H9 (cell line): ENCODE data around the gene LGMN. TPM values are rescaled to one million over a fixed set of nuclear protein-coding genes. Genes with fewer than 3 reads are reported as not detected.

Source experiments
- DNase-seq: peaks from one replicate; pipeline ENCODE4 v3.0.0-alpha.2; 2017
- H2AFZ ChIP-seq: one replicate; pipeline ENCODE4 v1.6.1; 2013; ENCODE audit warnings: mild to moderate bottlenecking, low read length, control low read depth, moderate library complexity
- H2AK5ac ChIP-seq: 2 replicates; pipeline ENCODE4 v1.6.1; 2013; ENCODE audit warnings: low read length, control low read depth, mixed read lengths; ENCODE audit not compliant: insufficient read length
- H2BK120ac ChIP-seq: one replicate; pipeline ENCODE4 v1.6.1; 2013; ENCODE audit warnings: low read depth, mild to moderate bottlenecking, low read length, control low read depth, inconsistent platforms; ENCODE audit not compliant: poor library complexity, severe bottlenecking
- H2BK12ac ChIP-seq: 2 replicates; pipeline ENCODE4 v1.6.1; 2013; ENCODE audit warnings: low read length, control low read depth, mixed read lengths, low read depth; ENCODE audit not compliant: insufficient read length
- H2BK15ac ChIP-seq: 2 replicates; pipeline ENCODE4 v1.6.1; 2013; ENCODE audit warnings: low read depth, low read length, control low read depth
- H2BK20ac ChIP-seq: one replicate; pipeline ENCODE4 v1.6.1; 2013; ENCODE audit warnings: low read depth, mild to moderate bottlenecking, low read length, control low read depth, inconsistent platforms; ENCODE audit not compliant: poor library complexity, severe bottlenecking
- H2BK5ac ChIP-seq: 2 replicates; pipeline ENCODE4 v1.6.1; 2013; ENCODE audit warnings: low read length, control low read depth, mixed read lengths; ENCODE audit not compliant: insufficient read length
- H3K14ac ChIP-seq: 2 replicates; pipeline ENCODE4 v1.6.1; 2013; ENCODE audit warnings: low read length, control low read depth; ENCODE audit not compliant: insufficient read depth
- H3K18ac ChIP-seq: 2 replicates; pipeline ENCODE4 v1.6.1; 2013; ENCODE audit warnings: low read depth, mild to moderate bottlenecking, mixed read lengths, low read length, control low read depth; ENCODE audit not compliant: insufficient read length
- H3K23ac ChIP-seq: 2 replicates; pipeline ENCODE4 v1.6.1; 2013; ENCODE audit warnings: low read length, control low read depth, mixed read lengths, low read depth; ENCODE audit not compliant: insufficient read length
- H3K23me2 ChIP-seq: 2 replicates; pipeline ENCODE4 v1.6.1; 2013; ENCODE audit warnings: low read depth, mild to moderate bottlenecking, mixed read lengths, low read length, control low read depth; ENCODE audit not compliant: insufficient read length, poor library complexity, severe bottlenecking
- H3K27ac ChIP-seq: 2 replicates; pipeline ENCODE4 v1.5.1; 2013; ENCODE audit warnings: low read length, control low read depth, mixed read lengths, low read depth; ENCODE audit not compliant: insufficient read length
- H3K27me3 ChIP-seq: 2 replicates; pipeline ENCODE4 v1.6.1; 2013; ENCODE audit warnings: low read length, control low read depth, inconsistent platforms; ENCODE audit not compliant: insufficient read depth
- H3K4ac ChIP-seq: 2 replicates; pipeline ENCODE4 v1.6.1; 2013; ENCODE audit warnings: low read depth, mild to moderate bottlenecking, control low read depth, inconsistent platforms, low read length, moderate library complexity
- H3K4me1 ChIP-seq: 2 replicates; pipeline ENCODE4 v1.6.1; 2013; ENCODE audit warnings: low read length, control low read depth, inconsistent platforms; ENCODE audit not compliant: insufficient read depth
- H3K4me2 ChIP-seq: 2 replicates; pipeline ENCODE4 v1.6.1; 2013; ENCODE audit warnings: low read length, control low read depth, mixed read lengths; ENCODE audit not compliant: insufficient read length, insufficient read depth
- H3K56ac ChIP-seq: 2 replicates; pipeline ENCODE4 v1.6.1; 2013; ENCODE audit warnings: low read depth, mild to moderate bottlenecking, mixed read lengths, low read length, control low read depth; ENCODE audit not compliant: insufficient read length
- H3K79me1 ChIP-seq: 2 replicates; pipeline ENCODE4 v1.6.1; 2013; ENCODE audit warnings: low read depth, mild to moderate bottlenecking, moderate library complexity, low read length, control low read depth, inconsistent platforms; ENCODE audit not compliant: insufficient read depth, poor library complexity, severe bottlenecking
- H3K79me2 ChIP-seq: 2 replicates; pipeline ENCODE4 v1.6.1; 2013; ENCODE audit warnings: low read length, control low read depth, inconsistent platforms; ENCODE audit not compliant: insufficient read depth
- H3K9ac ChIP-seq: 2 replicates; pipeline ENCODE4 v1.6.1; 2013; ENCODE audit warnings: low read length, control low read depth, mixed read lengths; ENCODE audit not compliant: insufficient read length; ENCODE audit errors: extremely low read depth
- H3K9me3 ChIP-seq: one replicate; pipeline ENCODE4 v1.6.1; 2013; ENCODE audit warnings: low read depth, low read length, inconsistent platforms; ENCODE audit not compliant: control insufficient read depth
- H3T11ph ChIP-seq: one replicate; pipeline ENCODE4 v1.6.1; 2013; ENCODE audit warnings: mild to moderate bottlenecking, low read length, control low read depth, inconsistent platforms
- H4K20me1 ChIP-seq: one replicate; pipeline ENCODE4 v1.6.1; 2013; ENCODE audit not compliant: control insufficient read depth, insufficient read length, insufficient read depth
- H4K5ac ChIP-seq: 2 replicates; pipeline ENCODE4 v1.6.1; 2013; ENCODE audit warnings: low read depth, mild to moderate bottlenecking, mixed read lengths, low read length, control low read depth; ENCODE audit not compliant: insufficient read length
- H4K8ac ChIP-seq: replicated peaks from 2 replicates; pipeline ENCODE4 v1.6.1; 2013; ENCODE audit warnings: low read length, control low read depth, mixed read lengths, low read depth; ENCODE audit not compliant: insufficient read length
- H4K91ac ChIP-seq: 2 replicates; pipeline ENCODE4 v1.6.1; 2013; ENCODE audit warnings: low read depth, mild to moderate bottlenecking, moderate library complexity, mixed read lengths, low read length, control low read depth; ENCODE audit not compliant: insufficient read length
- H3K27ac Mint-ChIP-seq, 3 experiments: 2 replicates in 2 of 3; 3 replicates in 1 of 3; pipeline ENCODE4 v1.8.0; 2020 to 2021; ENCODE audit warnings: mixed read lengths in 3 of 3, mild to moderate bottlenecking in 1 of 3, moderate library complexity in 1 of 3
- H3K27me3 Mint-ChIP-seq: 2 replicates; pipeline ENCODE4 v1.8.0; 2021; ENCODE audit warnings: low read depth, mild to moderate bottlenecking, moderate library complexity, mixed read lengths
- H3K36me3 Mint-ChIP-seq, 3 experiments: 2 replicates in 2 of 3; 3 replicates in 1 of 3; pipeline ENCODE4 v1.8.0; 2020 to 2021; ENCODE audit warnings: low read depth in 3 of 3, mixed read lengths in 3 of 3; ENCODE audit not compliant: insufficient read depth in 1 of 3
- H3K4me1 Mint-ChIP-seq, 2 experiments: 2 replicates each; pipeline ENCODE4 v1.8.0; 2020; ENCODE audit warnings: mixed read lengths in 2 of 2
- H3K4me3 Mint-ChIP-seq, 2 experiments: 2 replicates in 1 of 2; 3 replicates in 1 of 2; pipeline ENCODE4 v1.8.0; 2020 to 2021; ENCODE audit warnings: mild to moderate bottlenecking in 2 of 2, mixed read lengths in 2 of 2, moderate library complexity in 1 of 2
- H3K9me3 Mint-ChIP-seq, 2 experiments: 2 replicates in 1 of 2; 3 replicates in 1 of 2; pipeline ENCODE4 v1.8.0; 2020; ENCODE audit warnings: mild to moderate bottlenecking in 2 of 2, mixed read lengths in 2 of 2, moderate library complexity in 1 of 2
- CTCF ChIP-seq: fragments of 200-600 bp; sonication (generic); conservative IDR thresholded peaks from 3 replicates; pipeline ENCODE4 v1.8.0; 2021; ENCODE audit warnings: antibody characterized with exemption, mild to moderate bottlenecking
- WGBS: extraction: QIAGEN DNeasy Blood & Tissue Kit; methylation state at CpG from one replicate; pipeline ENCODE4 v1.1.7; 2013; ENCODE audit warnings: missing lambda C conversion rate, low lambda C conversion rate, mixed read lengths; ENCODE audit not compliant: insufficient read length; ENCODE audit errors: extremely low coverage; 5-methylcytosine and 5-hydroxymethylcytosine counted together
- total RNA-seq: library from RNA; stranded (reverse); gene quantifications from 2 replicates; pipeline ENCODE4 v1.2.1, GENCODE V29; 2021

Gene LGMN
- total RNA-seq, 1 experiment from 2014 or later, result 55.3 TPM

- Mint-ChIP-seq H3K27ac (no peak overlapping the region), H3K4me1 (peaks cover 5 to 9% of the 10 kb centered on the region in 2 experiments), H3K27me3 (no peaks in the 10 kb centered on the region; the same call in none of the 2 replicates), H3K36me3 (no peaks in the 10 kb centered on the region), H3K9me3 (no peaks in the 10 kb centered on the region), H3K4me3 (no peak overlapping the region)
- Histone ChIP-seq H4K91ac (no peak overlapping the region), H3K18ac (no peak overlapping the region), H3K9ac (no peak overlapping the region), H3K79me2 (no peaks in the 10 kb centered on the region), H3K4me1 (no peaks in the 10 kb centered on the region), H4K5ac (no peak overlapping the region), H3K23me2 (no peaks in the 10 kb centered on the region), H3K4ac (no peak overlapping the region), H3K14ac (no peak overlapping the region), H2BK5ac (no peak overlapping the region), H3K56ac (no peak overlapping the region), H3K79me1 (no peaks in the 10 kb centered on the region), H2BK15ac (no peak overlapping the region), H4K20me1 (no peaks in the 10 kb centered on the region), H3T11ph (no peak overlapping the region), H2AFZ (no peak overlapping the region), H3K4me2 (no peak overlapping the region), H3K27ac (no peak overlapping the region), H2BK12ac (no peak overlapping the region), H2AK5ac (no peak overlapping the region), H3K23ac (no peak overlapping the region), H2BK120ac (no peak overlapping the region), H3K9me3 (no peaks in the 10 kb centered on the region), H2BK20ac (no peak overlapping the region), H3K27me3 (no peaks in the 10 kb centered on the region), H4K8ac (no peak overlapping the region)
- no peak for DNase-seq
- no peak for TF ChIP-seq CTCF
- WGBS, result no CpG with 5 or more reads among the region's 6 CpGs
Measured at GRCh38 chr14:92675421-92675820, 73.0 kb downstream of the LGMN start.
